DMS79 (cell line): ENCODE measurements around the gene MS4A13.
A peak's percentile ranks its signal among the peaks of the same experiment; 100 is the strongest.
"Not testable (repeated sequence)": the region's sequence is repeated elsewhere in the genome, so short reads cannot be mapped to it uniquely, and the experiment has no call there.

Experiments used
- DNase-seq: peaks from one replicate; lab custom pipeline; 2025; lab: John Stamatoyannopoulos, UW

MS4A13 gene

GRCh38 chr11:60530454-60531100 is 15.4 kb downstream of the MS4A13 start:
- no peak for DNase-seq

- DNase-seq = not testable (repeated sequence)
These were observed 17.2 kb downstream of the MS4A13 start for GRCh38 chr11:60532383-60532782.

- not testable (repeated sequence) for DNase-seq
These were observed 23.4 kb downstream of the MS4A13 start for GRCh38 chr11:60538627-60539026.

- DNase-seq = no peak
These were observed 28.9 kb downstream of the MS4A13 start for GRCh38 chr11:60544077-60544476.

- DNase-seq = no peak
These were observed 46.1 kb downstream of the MS4A13 start for GRCh38 chr11:60561254-60561653.

- peak; percentile 3 for DNase-seq
These were observed 48.5 kb downstream of the MS4A13 start for GRCh38 chr11:60563553-60564235.

- DNase-seq = no peak
These were observed 51.6 kb downstream of the MS4A13 start for GRCh38 chr11:60566776-60567175.

DNA sequence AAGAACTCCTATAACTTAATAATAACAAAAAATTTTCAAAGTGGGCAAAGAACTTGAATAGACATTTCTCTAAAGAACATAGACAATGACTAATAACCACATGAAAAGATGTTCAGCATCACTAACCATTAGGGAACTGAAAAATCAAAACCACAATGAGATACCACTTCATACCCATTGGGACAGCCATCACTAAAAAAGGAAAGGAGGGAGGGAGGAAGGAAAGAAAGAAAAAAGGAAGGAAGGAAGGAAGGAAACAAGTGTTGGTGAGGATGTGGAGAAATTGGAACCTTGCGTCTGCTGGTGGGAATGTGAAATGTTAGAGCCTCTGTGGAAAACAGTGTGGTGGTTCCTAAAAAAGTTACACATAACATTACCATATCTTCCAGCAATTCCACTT is 55.8 kb downstream of the MS4A13 start:
- no peak for DNase-seq

DNA sequence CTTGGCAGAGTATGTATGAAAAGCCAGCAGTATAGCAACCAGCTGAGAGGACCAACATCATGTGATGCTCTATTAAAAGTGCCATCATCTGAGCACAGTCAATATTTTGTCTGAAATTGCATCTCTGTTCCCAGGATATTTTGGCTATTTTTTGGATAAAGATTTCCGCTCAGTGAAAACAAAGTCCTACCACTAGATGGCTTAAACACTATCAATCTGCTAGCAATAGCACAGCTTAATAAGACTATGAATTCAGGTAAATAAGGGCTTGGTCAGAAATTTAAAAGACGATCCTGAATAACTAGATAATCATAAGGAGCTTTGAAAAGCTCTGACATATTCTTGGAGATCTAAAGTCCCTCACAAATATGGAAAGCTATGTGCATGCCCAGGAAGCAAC is 74.4 kb downstream of the MS4A13 start:
- no peak for DNase-seq
